ENCODE data around the gene NDUFAF3.

Gene NDUFAF3

GRCh38 chr3:49021813-49022687 lies at the start of gene NDUFAF3:
Gene NDUFAF3 (plus strand): TSS chr3:49022121. CDS start chr3:49022145, 24 bp downstream.
- DNase-seq (ENCODE audit: low read depth in 2 of 2, low spot score in 1 of 2), result peak; percentile 84

GRCh38 chr3:48974076-48974864 lies 47.7 kb upstream of the NDUFAF3 start:
- no peak for DNase-seq (ENCODE audit: low read depth in 2 of 2, low spot score in 1 of 2)

- DNase-seq (ENCODE audit: low read depth in 2 of 2, low spot score in 1 of 2), result no peak
These were observed 42.5 kb upstream of the NDUFAF3 start for GRCh38 chr3:48979451-48979850.

- no peak for DNase-seq (ENCODE audit: low read depth in 2 of 2, low spot score in 1 of 2)
These were observed 41.6 kb upstream of the NDUFAF3 start for GRCh38 chr3:48980295-48980694.

- DNase-seq (ENCODE audit: low read depth in 2 of 2, low spot score in 1 of 2), result no peak
These were observed 39.9 kb upstream of the NDUFAF3 start for GRCh38 chr3:48982016-48982415.

GRCh38 chr3:48982686-48983085 lies 39.2 kb upstream of the NDUFAF3 start:
- no peak for DNase-seq (ENCODE audit: low read depth in 2 of 2, low spot score in 1 of 2)

- no peak for DNase-seq (ENCODE audit: low read depth in 2 of 2, low spot score in 1 of 2)
These were observed 38.8 kb upstream of the NDUFAF3 start for GRCh38 chr3:48983096-48983495.

- DNase-seq (ENCODE audit: low read depth in 2 of 2, low spot score in 1 of 2), result no peak
These were observed 37.3 kb upstream of the NDUFAF3 start for GRCh38 chr3:48984663-48985062.

GRCh38 chr3:48985831-48986376 lies 36.0 kb upstream of the NDUFAF3 start:
- no peak for DNase-seq (ENCODE audit: low read depth in 2 of 2, low spot score in 1 of 2)

GRCh38 chr3:48989126-48989795 lies 32.7 kb upstream of the NDUFAF3 start:
- DNase-seq (ENCODE audit: low read depth in 2 of 2, low spot score in 1 of 2), result no peak

GRCh38 chr3:48989796-48990635 lies 31.9 kb upstream of the NDUFAF3 start, which contains the start of gene P4HTM:
Gene P4HTM (plus strand): TSS chr3:48990241. CDS start chr3:48990257, 16 bp downstream.
- DNase-seq (ENCODE audit: low read depth in 2 of 2, low spot score in 1 of 2), result peak; percentile 41 to 67

GRCh38 chr3:48990636-48991469 lies 31.1 kb upstream of the NDUFAF3 start:
- DNase-seq (ENCODE audit: low read depth in 2 of 2, low spot score in 1 of 2), result no peak

- DNase-seq (ENCODE audit: low read depth in 2 of 2, low spot score in 1 of 2), result no peak
These were observed 29.9 kb upstream of the NDUFAF3 start for GRCh38 chr3:48991851-48992545.

- DNase-seq (ENCODE audit: low read depth in 2 of 2, low spot score in 1 of 2), result no peak
These were observed 28.1 kb upstream of the NDUFAF3 start for GRCh38 chr3:48993834-48994233.

- no peak for DNase-seq (ENCODE audit: low read depth in 2 of 2, low spot score in 1 of 2)
These were observed 25.3 kb upstream of the NDUFAF3 start for GRCh38 chr3:48996640-48997039.

GRCh38 chr3:48997102-48997635 lies 24.8 kb upstream of the NDUFAF3 start:
- no peak for DNase-seq (ENCODE audit: low read depth in 2 of 2, low spot score in 1 of 2)

GRCh38 chr3:48997714-48998637 lies 23.9 kb upstream of the NDUFAF3 start:
- no peak for DNase-seq (ENCODE audit: low read depth in 2 of 2, low spot score in 1 of 2)
